Measurements from ENCODE around the gene GRM4.
"Not testable (repeated sequence)": the region's sequence is repeated elsewhere in the genome, so short reads cannot be mapped to it uniquely, and the experiment has no call there.

GRCh38 chr6:34041998-34042397 is 103.9 kb downstream of the GRM4 start:
- TF ChIP-seq POLR2A (IDR thresholded peaks at IDR 0.05) = not testable (repeated sequence)
- TF ChIP-seq, protein P1, sequence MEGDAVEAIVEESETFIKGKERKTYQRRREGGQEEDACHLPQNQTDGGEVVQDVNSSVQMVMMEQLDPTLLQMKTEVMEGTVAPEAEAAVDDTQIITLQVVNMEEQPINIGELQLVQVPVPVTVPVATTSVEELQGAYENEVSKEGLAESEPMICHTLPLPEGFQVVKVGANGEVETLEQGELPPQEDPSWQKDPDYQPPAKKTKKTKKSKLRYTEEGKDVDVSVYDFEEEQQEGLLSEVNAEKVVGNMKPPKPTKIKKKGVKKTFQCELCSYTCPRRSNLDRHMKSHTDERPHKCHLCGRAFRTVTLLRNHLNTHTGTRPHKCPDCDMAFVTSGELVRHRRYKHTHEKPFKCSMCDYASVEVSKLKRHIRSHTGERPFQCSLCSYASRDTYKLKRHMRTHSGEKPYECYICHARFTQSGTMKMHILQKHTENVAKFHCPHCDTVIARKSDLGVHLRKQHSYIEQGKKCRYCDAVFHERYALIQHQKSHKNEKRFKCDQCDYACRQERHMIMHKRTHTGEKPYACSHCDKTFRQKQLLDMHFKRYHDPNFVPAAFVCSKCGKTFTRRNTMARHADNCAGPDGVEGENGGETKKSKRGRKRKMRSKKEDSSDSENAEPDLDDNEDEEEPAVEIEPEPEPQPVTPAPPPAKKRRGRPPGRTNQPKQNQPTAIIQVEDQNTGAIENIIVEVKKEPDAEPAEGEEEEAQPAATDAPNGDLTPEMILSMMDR (IDR thresholded peaks at IDR 0.05) = not testable (repeated sequence)

Measured in right lobe of liver (tissue), 4 donors.